HG03045 (cell line): Measurements from ENCODE around the gene MBL2.

ENCODE experiments used
- ATAC-seq: cut with Tn5 transposase; IDR thresholded peaks from one replicate; pipeline ENCODE4 v1.9.1; 2021; ENCODE audit warnings: mild to moderate bottlenecking, moderate library complexity; ENCODE audit not compliant: unreplicated experiment

The MBL2 gene

GRCh38 chr10:52772623-52773022, at the start of gene MBL2:
TSS of gene MBL2 (minus strand) at chr10:52772784. CDS start at chr10:52771635, 1,149 bp downstream.
- no peak for ATAC-seq

GRCh38 chr10:52820309-52820708, 47.7 kb upstream of the MBL2 start:
- ATAC-seq = no peak

GRCh38 chr10:52818019-52818418, 45.4 kb upstream of the MBL2 start:
- ATAC-seq = peak; percentile 87

- no peak for ATAC-seq
Observed at GRCh38 chr10:52814506-52814905, 41.9 kb upstream of the MBL2 start.

GRCh38 chr10:52811776-52812175, 39.2 kb upstream of the MBL2 start:
- no peak for ATAC-seq

GRCh38 chr10:52810761-52811160, 38.2 kb upstream of the MBL2 start:
- ATAC-seq = no peak

GRCh38 chr10:52807803-52808202, 35.2 kb upstream of the MBL2 start:
- ATAC-seq = no peak

GRCh38 chr10:52805414-52806285, 33.1 kb upstream of the MBL2 start:
- no peak for ATAC-seq

GRCh38 chr10:52801947-52802346, 29.4 kb upstream of the MBL2 start:
- ATAC-seq = no peak

- no peak for ATAC-seq
Observed at GRCh38 chr10:52786098-52786497, 13.5 kb upstream of the MBL2 start.

- no peak for ATAC-seq
Observed at GRCh38 chr10:52785418-52785817, 12.8 kb upstream of the MBL2 start.

- no peak for ATAC-seq
Observed at GRCh38 chr10:52783726-52784125, 11.1 kb upstream of the MBL2 start.

GRCh38 chr10:52782554-52782953, 10.0 kb upstream of the MBL2 start:
- ATAC-seq = no peak

GRCh38 chr10:52780391-52781155, 8.0 kb upstream of the MBL2 start:
- ATAC-seq = no peak

GRCh38 chr10:52779541-52780390, 7.2 kb upstream of the MBL2 start:
- ATAC-seq = peak; percentile 91

- no peak for ATAC-seq
Observed at GRCh38 chr10:52778511-52779392, 6.2 kb upstream of the MBL2 start.

GRCh38 chr10:52777414-52777813, 4.8 kb upstream of the MBL2 start:
- no peak for ATAC-seq

- ATAC-seq = no peak
Observed at GRCh38 chr10:52776471-52776903, 3.9 kb upstream of the MBL2 start.

- ATAC-seq = no peak
Observed at GRCh38 chr10:52775132-52775647, 2.6 kb upstream of the MBL2 start.

- ATAC-seq = no peak
Observed at GRCh38 chr10:52774600-52775106, 2.1 kb upstream of the MBL2 start.
